Neuron (in vitro differentiated cells): Measurements from ENCODE around the gene KCNIP2.

Experiments used
- H2AFZ ChIP-seq: one replicate; pipeline ENCODE4 v1.6.1; 2013; ENCODE audit warnings: low read depth, mild to moderate bottlenecking, inconsistent platforms, low read length, moderate library complexity
- H3K27me3 ChIP-seq: one replicate; pipeline ENCODE4 v1.6.1; 2013; ENCODE audit warnings: low read length; ENCODE audit not compliant: insufficient read depth
- H3K36me3 ChIP-seq: one replicate; pipeline ENCODE4 v1.6.1; 2013; ENCODE audit warnings: low read length; ENCODE audit not compliant: insufficient read depth
- H3K4me1 ChIP-seq: one replicate; pipeline ENCODE4 v1.6.1; 2013; ENCODE audit warnings: low read length; ENCODE audit not compliant: insufficient read depth
- H3K4me3 ChIP-seq: 2 replicates; pipeline ENCODE4 v1.5.1; 2013; ENCODE audit warnings: mild to moderate bottlenecking, low read length, moderate library complexity
- H3K9me3 ChIP-seq: one replicate; pipeline ENCODE4 v1.6.1; 2013; ENCODE audit warnings: low read length

KCNIP2 gene

DNA sequence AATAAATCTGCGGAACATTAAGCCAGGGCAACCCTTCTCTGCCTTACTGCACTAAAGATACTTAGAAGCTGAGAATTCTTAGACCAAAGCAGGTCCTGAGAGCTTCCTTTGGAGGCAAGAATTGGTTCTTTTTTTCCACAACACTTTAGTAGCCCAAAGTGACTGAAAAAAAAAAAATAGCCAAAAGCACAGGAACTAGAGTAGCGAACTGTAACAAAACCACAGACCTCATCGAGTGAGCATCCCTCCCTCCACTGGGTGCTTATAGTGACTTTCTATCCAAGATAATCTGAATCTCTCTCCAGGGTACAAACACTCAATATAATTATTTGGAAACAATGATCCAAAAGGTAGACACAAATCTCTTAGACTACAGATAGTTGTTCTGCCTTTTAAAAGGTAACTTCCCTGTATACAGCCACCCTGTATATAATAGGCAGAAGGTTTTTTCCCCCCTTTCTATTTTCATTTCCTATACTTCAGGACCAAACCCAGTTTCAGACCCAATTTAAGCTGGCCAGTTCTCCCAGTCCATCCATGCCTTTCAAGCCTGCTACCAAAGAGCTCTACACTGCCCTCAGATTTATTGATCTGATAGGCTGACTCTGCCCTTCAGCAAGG, 31.6 kb upstream of the KCNIP2 start:
- Histone ChIP-seq H3K4me1 (peaks cover 11% of the 10 kb centered on the region), H3K27me3 (no peaks in the 10 kb centered on the region), H3K36me3 (peaks cover 2% of the 10 kb centered on the region), H2AFZ (no peak overlapping the region), H3K4me3 (no peak overlapping the region), H3K9me3 (no peaks in the 10 kb centered on the region)

DNA sequence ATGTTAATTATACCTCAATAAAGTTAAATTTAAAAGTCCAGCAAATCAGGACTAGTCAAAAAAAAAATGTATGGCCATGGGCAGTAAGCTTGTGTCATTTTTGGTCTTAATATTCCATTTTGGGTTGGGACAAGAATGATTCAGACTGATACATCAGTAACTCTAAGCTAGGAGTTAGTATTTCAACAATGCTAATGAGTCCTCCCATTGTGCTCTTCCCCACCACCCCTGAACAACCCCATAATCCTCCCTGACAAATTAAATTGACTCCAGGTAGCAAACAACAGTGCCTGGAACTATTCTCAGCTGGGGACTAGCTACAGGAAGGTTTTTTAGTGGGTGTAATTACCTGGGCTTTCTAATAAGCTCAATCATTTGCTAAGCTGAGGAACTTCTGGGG, 30.7 kb upstream of the KCNIP2 start:
- no peaks in the 10 kb centered on the region for H3K9me3 ChIP-seq
- peaks cover 2% of the 10 kb centered on the region for H3K36me3 ChIP-seq
- no peak overlapping the region for H2AFZ ChIP-seq
- H3K27me3 ChIP-seq: no peaks in the 10 kb centered on the region
- no peak overlapping the region for H3K4me3 ChIP-seq
- peaks cover 5% of the 10 kb centered on the region for H3K4me1 ChIP-seq

GRCh38 chr10:101867931-101868330, 24.3 kb upstream of the KCNIP2 start:
- H3K4me3 ChIP-seq: no peak overlapping the region
- peaks cover 2% of the 10 kb centered on the region for H3K36me3 ChIP-seq
- no peaks in the 10 kb centered on the region for H3K27me3 ChIP-seq
- no peak overlapping the region for H2AFZ ChIP-seq
- no peaks in the 10 kb centered on the region for H3K9me3 ChIP-seq
- H3K4me1 ChIP-seq: no peaks in the 10 kb centered on the region

GRCh38 chr10:101859530-101859929, 15.9 kb upstream of the KCNIP2 start:
- Histone ChIP-seq H3K9me3 (no peaks in the 10 kb centered on the region), H3K27me3 (no peaks in the 10 kb centered on the region), H3K36me3 (no peaks in the 10 kb centered on the region), H3K4me3 (no peak overlapping the region), H2AFZ (no peak overlapping the region), H3K4me1 (no peaks in the 10 kb centered on the region)

DNA sequence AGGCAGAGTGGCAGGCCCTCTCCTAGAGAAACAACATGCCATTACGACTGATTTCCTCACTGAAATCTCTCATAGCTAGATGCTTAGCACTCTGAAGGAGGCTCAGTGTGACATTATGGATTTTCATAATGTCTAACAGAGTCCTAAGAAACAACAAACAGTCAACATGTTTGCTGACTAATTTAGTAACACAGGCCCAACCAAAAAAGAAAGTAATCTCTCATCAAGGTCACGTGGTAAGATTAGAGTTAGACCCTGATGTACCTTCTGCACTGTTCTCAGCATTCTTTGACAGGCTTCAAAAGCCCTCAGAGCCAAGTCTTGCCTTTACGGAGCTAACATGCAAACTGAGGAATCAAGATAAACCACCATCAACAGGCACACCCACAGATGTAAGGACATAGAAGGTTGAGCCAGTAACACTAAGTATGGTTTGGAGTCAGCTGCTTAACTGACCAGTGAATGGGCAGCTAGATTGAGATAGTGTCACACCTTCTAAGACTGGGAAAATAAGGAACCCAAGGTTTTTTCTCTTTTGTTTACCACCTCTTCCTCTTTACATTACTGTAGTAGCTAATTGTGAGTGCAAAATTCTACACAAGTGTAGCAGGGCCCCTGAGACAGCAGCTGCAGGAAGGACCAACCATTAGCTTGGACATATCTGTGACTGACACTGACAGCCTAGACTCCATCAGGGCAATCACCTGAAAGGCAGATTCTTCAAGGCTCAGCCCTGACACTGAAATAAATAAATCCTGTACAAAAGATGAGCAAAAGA, 15.3 kb upstream of the KCNIP2 start:
- no peaks in the 10 kb centered on the region for H3K27me3 ChIP-seq
- no peaks in the 10 kb centered on the region for H3K9me3 ChIP-seq
- H3K4me3 ChIP-seq: no peak overlapping the region
- no peak overlapping the region for H2AFZ ChIP-seq
- no peaks in the 10 kb centered on the region for H3K36me3 ChIP-seq
- H3K4me1 ChIP-seq: no peaks in the 10 kb centered on the region

- Histone ChIP-seq H3K36me3 (no peaks in the 10 kb centered on the region), H3K4me3 (no peak overlapping the region)
Measured at GRCh38 chr10:101857802-101858476, 14.3 kb upstream of the KCNIP2 start.

GRCh38 chr10:101856626-101857025, 13.0 kb upstream of the KCNIP2 start:
- Histone ChIP-seq H3K36me3 (no peaks in the 10 kb centered on the region), H3K4me3 (no peak overlapping the region), H3K4me1 (no peaks in the 10 kb centered on the region), H2AFZ (no peak overlapping the region), H3K27me3 (no peaks in the 10 kb centered on the region), H3K9me3 (no peaks in the 10 kb centered on the region)

More at GRCh38 chr10:101857802-101858476, 14.3 kb upstream of the KCNIP2 start:
- H3K27me3 ChIP-seq: no peaks in the 10 kb centered on the region
- no peaks in the 10 kb centered on the region for H3K9me3 ChIP-seq
- no peak overlapping the region for H2AFZ ChIP-seq
- H3K4me1 ChIP-seq: no peaks in the 10 kb centered on the region

GRCh38 chr10:101851411-101852116, 8.0 kb upstream of the KCNIP2 start:
- Histone ChIP-seq H3K4me3 (no peak overlapping the region), H2AFZ (no peak overlapping the region), H3K27me3 (no peaks in the 10 kb centered on the region), H3K9me3 (no peaks in the 10 kb centered on the region), H3K36me3 (peaks cover 2% of the 10 kb centered on the region), H3K4me1 (no peaks in the 10 kb centered on the region)

GRCh38 chr10:101850749-101851148, 7.1 kb upstream of the KCNIP2 start:
- no peaks in the 10 kb centered on the region for H3K4me1 ChIP-seq
- no peaks in the 10 kb centered on the region for H3K9me3 ChIP-seq
- peaks cover 3% of the 10 kb centered on the region for H3K36me3 ChIP-seq
- H3K4me3 ChIP-seq: no peak overlapping the region
- no peak overlapping the region for H2AFZ ChIP-seq
- no peaks in the 10 kb centered on the region for H3K27me3 ChIP-seq

- no peak overlapping the region for H2AFZ ChIP-seq
- no peak overlapping the region for H3K4me3 ChIP-seq
- no peaks in the 10 kb centered on the region for H3K27me3 ChIP-seq
- H3K4me1 ChIP-seq: no peaks in the 10 kb centered on the region
- no peaks in the 10 kb centered on the region for H3K9me3 ChIP-seq
- H3K36me3 ChIP-seq: peaks cover 5% of the 10 kb centered on the region
Measured at GRCh38 chr10:101848894-101849351, 5.3 kb upstream of the KCNIP2 start.

GRCh38 chr10:101848408-101848807, 4.8 kb upstream of the KCNIP2 start:
- Histone ChIP-seq H3K4me3 (no peak overlapping the region), H3K9me3 (no peaks in the 10 kb centered on the region), H3K36me3 (peaks cover 5% of the 10 kb centered on the region), H3K27me3 (no peaks in the 10 kb centered on the region), H2AFZ (no peak overlapping the region), H3K4me1 (no peaks in the 10 kb centered on the region)

- H3K9me3 ChIP-seq: no peaks in the 10 kb centered on the region
- no peak overlapping the region for H2AFZ ChIP-seq
- H3K4me3 ChIP-seq: no peak overlapping the region
- no peaks in the 10 kb centered on the region for H3K27me3 ChIP-seq
- H3K4me1 ChIP-seq: peaks cover 2% of the 10 kb centered on the region
- H3K36me3 ChIP-seq: peaks cover 5% of the 10 kb centered on the region
Measured at GRCh38 chr10:101845893-101846292, 2.3 kb upstream of the KCNIP2 start.

DNA sequence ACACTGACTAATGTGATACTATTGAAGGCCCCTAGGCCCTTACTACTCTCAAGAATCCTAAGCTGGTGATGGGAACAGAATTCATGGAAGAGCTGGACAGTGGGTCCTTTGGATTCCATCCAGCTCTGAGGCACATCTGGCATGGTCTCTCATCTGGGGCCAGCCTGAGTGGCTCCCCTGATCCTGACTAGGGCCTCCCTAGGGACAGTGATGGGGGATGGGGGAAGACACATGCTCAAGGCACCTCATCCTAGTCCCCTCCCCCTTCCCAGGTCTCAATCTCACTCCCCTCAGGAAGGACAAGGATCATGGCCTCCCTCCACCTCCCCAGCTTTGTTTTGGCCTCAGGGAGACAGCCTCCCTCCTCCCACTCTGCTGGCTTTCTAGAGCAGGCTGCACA, 1.8 kb downstream of the KCNIP2 start:
- Histone ChIP-seq H3K9me3 (no peaks in the 10 kb centered on the region), H2AFZ (no peak overlapping the region), H3K4me1 (peaks cover 21% of the 10 kb centered on the region), H3K4me3 (no peak overlapping the region), H3K36me3 (peaks cover 3% of the 10 kb centered on the region), H3K27me3 (no peaks in the 10 kb centered on the region)
